Lung (tissue), 12 donors: ENCODE results near the gene EIF3I. TPM values are rescaled to one million over a fixed set of nuclear protein-coding genes. Genes with fewer than 3 reads are reported as not detected.

Source experiments
- ATAC-seq: fragments of 200-7000 bp; cut with Tn5 transposase; one replicate; pipeline ENCODE4 v1.9.1; 2020; ENCODE audit warnings: moderate number of reproducible peaks; ENCODE audit not compliant: insufficient read depth, low FRiP score
- DNase-seq, 3 donors: peaks; one replicate each; pipeline ENCODE4 v3.0.0-alpha.2; 2013 to 2017
- H3K27ac ChIP-seq, 2 donors: one replicate each; pipeline ENCODE4 v1.5.1; 2013; ENCODE audit warnings: mild to moderate bottlenecking in 2 of 2, moderate library complexity in 2 of 2, control low read depth in 1 of 2, inconsistent platforms in 1 of 2, low read depth in 1 of 2, low read length in 1 of 2
- H3K27me3 ChIP-seq, 3 donors: one replicate each; pipeline ENCODE4 v1.5.1; 2013; ENCODE audit warnings: low read length in 2 of 3; ENCODE audit not compliant: control insufficient read depth in 3 of 3, insufficient read depth in 3 of 3
- H3K36me3 ChIP-seq, 4 donors: one replicate each; pipeline ENCODE4 v1.5.1; 2013; ENCODE audit warnings: low read length in 4 of 4, mild to moderate bottlenecking in 1 of 4, moderate library complexity in 1 of 4; ENCODE audit not compliant: control insufficient read depth in 4 of 4, insufficient read depth in 4 of 4
- H3K4me1 ChIP-seq, 5 donors: one replicate each; pipeline ENCODE4 v1.5.1; 2013; ENCODE audit warnings: low read length in 5 of 5, mild to moderate bottlenecking in 2 of 5, moderate library complexity in 1 of 5; ENCODE audit not compliant: control insufficient read depth in 5 of 5, insufficient read depth in 5 of 5
- H3K4me3 ChIP-seq: one replicate; pipeline ENCODE4 v1.5.1; 2013; ENCODE audit warnings: mild to moderate bottlenecking, control low read depth, moderate library complexity
- H3K9ac ChIP-seq, 2 donors: one replicate each; pipeline ENCODE4 v1.5.1; 2013; ENCODE audit warnings: low read length in 2 of 2, control low read depth in 1 of 2; ENCODE audit not compliant: insufficient read depth in 1 of 2
- H3K9me3 ChIP-seq, 4 donors: one replicate each; pipeline ENCODE4 v1.5.1; 2013; ENCODE audit warnings: low read length in 3 of 4, mild to moderate bottlenecking in 1 of 4, moderate library complexity in 1 of 4; ENCODE audit not compliant: control insufficient read depth in 4 of 4, insufficient read depth in 3 of 4
- WGBS, 2 donors: extraction: QIAGEN DNeasy Blood & Tissue Kit; methylation state at CpG; one replicate each; pipeline ENCODE4 v1.1.7; 2013; 5-methylcytosine and 5-hydroxymethylcytosine counted together
- polyA plus RNA-seq, 2 donors: library from polyadenylated mRNA; stranded (reverse); fragments of 200-250 nt; gene quantifications; one replicate each; pipeline ENCODE4 v1.2.1, GENCODE V29; 2013
- total RNA-seq, 2 donors: library from RNA; depleted of rRNA in 1 of 2; stranded (reverse); fragments of >200 nt in 1 of 2; gene quantifications; one replicate each; pipeline ENCODE4 v1.2.1, GENCODE V29; 2014 to 2021
- TF ChIP-seq, protein P1 (sequence below): IDR thresholded peaks from 2 replicates; pipeline ENCODE4 v1.5.1; 2012; ENCODE audit warnings: mild to moderate bottlenecking; ENCODE audit errors: control extremely low read depth, extremely low read depth
- donor health status: control.
- donor health status: control.
- donor health status: Bipolar disorder and iron deficiency.
- donor health status: healthy.
- donor health status: DM: yes; HTN: yes; CAD: no.

EIF3I gene
- total and polyA plus RNA-seq, 4 donors, result 81.0 to 255 (median 185) TPM

DNA sequence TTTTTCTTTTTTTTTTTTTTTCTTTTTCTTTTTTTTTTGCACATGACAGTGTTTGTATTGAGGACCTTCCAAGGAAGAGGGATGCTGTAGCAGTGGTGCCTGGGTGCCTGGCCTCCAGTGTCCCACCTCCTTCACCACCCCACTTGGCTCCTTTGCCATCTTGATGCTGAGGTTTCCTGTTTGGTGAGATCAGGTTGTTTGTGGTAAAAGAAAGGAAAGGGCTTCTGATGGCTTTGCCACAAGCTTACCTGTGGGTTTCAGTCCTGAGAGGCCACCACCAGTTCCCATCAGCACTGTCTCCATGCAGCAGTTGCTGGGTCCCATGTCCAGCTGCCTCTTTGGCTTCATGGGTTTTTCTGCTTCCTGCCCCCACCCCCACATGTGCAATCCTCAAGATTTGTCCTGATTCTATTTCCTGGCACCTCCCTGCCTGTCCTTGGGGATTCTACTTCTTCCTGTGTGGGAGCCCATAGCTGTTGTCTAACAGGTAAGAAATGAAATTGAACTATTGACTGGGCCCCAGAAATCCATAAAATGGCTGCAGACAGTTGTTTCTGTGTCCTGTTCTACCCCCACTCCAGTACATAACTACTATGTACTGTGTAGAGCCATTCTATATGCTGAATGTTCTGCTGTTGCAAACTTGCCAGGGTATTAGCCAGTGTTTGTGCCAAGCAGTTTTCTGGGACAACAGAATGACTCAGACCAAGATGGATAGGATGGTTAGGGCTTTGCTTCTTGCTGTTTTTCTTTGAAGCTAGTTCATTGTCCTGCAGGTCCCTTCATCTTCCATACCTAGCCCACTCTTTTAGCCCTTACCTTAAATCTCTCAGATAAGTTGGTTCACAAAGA, 26.0 kb upstream of the EIF3I start:
- H3K9me3 ChIP-seq, result no peaks in the 10 kb centered on the region
- H3K36me3 ChIP-seq, result peaks cover 31 to 51% (median 37%) of the 10 kb centered on the region in 4 donors
- peaks cover 0 to 10% (median under 1%) of the 10 kb centered on the region in 5 donors for H3K4me1 ChIP-seq
- no peaks in the 10 kb centered on the region for H3K27me3 ChIP-seq
- no peak overlapping the region for H3K9ac ChIP-seq
- TF ChIP-seq, protein P1, sequence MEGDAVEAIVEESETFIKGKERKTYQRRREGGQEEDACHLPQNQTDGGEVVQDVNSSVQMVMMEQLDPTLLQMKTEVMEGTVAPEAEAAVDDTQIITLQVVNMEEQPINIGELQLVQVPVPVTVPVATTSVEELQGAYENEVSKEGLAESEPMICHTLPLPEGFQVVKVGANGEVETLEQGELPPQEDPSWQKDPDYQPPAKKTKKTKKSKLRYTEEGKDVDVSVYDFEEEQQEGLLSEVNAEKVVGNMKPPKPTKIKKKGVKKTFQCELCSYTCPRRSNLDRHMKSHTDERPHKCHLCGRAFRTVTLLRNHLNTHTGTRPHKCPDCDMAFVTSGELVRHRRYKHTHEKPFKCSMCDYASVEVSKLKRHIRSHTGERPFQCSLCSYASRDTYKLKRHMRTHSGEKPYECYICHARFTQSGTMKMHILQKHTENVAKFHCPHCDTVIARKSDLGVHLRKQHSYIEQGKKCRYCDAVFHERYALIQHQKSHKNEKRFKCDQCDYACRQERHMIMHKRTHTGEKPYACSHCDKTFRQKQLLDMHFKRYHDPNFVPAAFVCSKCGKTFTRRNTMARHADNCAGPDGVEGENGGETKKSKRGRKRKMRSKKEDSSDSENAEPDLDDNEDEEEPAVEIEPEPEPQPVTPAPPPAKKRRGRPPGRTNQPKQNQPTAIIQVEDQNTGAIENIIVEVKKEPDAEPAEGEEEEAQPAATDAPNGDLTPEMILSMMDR, result no peak
- H3K27ac ChIP-seq, result no peak overlapping the region
- no peak for DNase-seq
- H3K4me3 ChIP-seq, result no peak overlapping the region
- no peak for ATAC-seq

DNA sequence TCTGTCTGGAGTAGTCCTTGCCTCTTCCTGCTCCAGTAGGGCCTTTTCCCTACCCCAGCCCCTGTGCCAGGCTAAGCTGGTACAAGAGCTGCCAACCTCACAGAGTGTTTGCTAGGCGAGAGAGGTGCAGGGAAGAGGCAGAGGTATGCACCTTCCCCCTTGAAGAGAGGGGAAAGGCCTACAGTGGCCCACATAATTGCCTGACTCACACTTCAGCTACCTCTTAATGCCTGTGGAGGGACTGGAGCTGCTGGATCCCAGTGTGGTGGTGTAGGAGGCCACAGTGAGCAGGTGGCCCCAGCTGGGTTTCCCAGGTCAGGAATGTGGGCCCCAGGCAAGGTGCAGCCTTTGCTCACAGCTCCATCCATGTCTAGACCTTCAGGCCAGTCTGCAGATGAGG, 25.1 kb upstream of the EIF3I start:
- ATAC-seq (no peak), DNase-seq (no peak)
- H3K27ac ChIP-seq, result no peak overlapping the region
- TF ChIP-seq, protein P1, result no peak
- no peaks in the 10 kb centered on the region for H3K9me3 ChIP-seq
- H3K27me3 ChIP-seq, result no peaks in the 10 kb centered on the region
- no peak overlapping the region for H3K9ac ChIP-seq
- H3K4me3 ChIP-seq, result no peak overlapping the region
- WGBS, 2 donors, result 59 to 93% methylated on average over 1 of the region's 1 CpG
- peaks cover 5 to 19% (median 8%) of the 10 kb centered on the region in 5 donors for H3K4me1 ChIP-seq
- peaks cover 22 to 42% (median 28%) of the 10 kb centered on the region in 4 donors for H3K36me3 ChIP-seq

DNA sequence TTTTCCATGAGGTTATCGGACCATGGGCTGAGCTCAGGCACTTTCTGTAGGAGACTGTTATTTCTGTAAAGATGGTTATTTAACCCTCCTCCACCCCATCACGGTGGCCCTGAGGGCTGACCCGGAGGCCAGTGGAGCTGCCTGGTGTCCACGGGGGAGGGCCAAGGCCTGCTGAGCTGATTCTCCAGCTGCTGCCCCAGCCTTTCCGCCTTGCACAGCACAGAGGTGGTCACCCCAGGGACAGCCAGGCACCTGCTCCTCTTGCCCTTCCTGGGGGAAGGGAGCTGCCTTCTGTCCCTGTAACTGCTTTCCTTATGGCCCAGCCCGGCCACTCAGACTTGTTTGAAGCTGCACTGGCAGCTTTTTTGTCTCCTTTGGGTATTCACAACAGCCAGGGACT, 24.4 kb upstream of the EIF3I start:
- no peak overlapping the region for H3K4me3 ChIP-seq
- ATAC-seq, result no peak
- 81 to 87% methylated on average over 6 of the region's 6 CpGs for WGBS, 2 donors
- no peaks in the 10 kb centered on the region for H3K9me3 ChIP-seq
- no peak overlapping the region for H3K9ac ChIP-seq
- TF ChIP-seq, protein P1, result no peak
- peaks cover 5 to 20% (median 8%) of the 10 kb centered on the region in 5 donors for H3K4me1 ChIP-seq
- no peak overlapping the region for H3K27ac ChIP-seq
- H3K36me3 ChIP-seq, result peaks cover 22 to 35% (median 24%) of the 10 kb centered on the region in 4 donors
- DNase-seq, result no peak
- H3K27me3 ChIP-seq, result no peaks in the 10 kb centered on the region
